Mucosa of descending colon (tissue), 3 donors: ENCODE data around the gene ATP5F1E. TPM values are rescaled to one million over a fixed set of nuclear protein-coding genes. Genes with fewer than 3 reads are reported as not detected.
A peak's percentile ranks its signal among the peaks of the same experiment; 100 is the strongest.

Experiments
- ATAC-seq: fragments of 200-7000 bp; cut with Tn5 transposase; one replicate; pipeline ENCODE4 v1.9.1; 2020; ENCODE audit warnings: mild to moderate bottlenecking, moderate library complexity
- DNase-seq, 3 donors: peaks; one replicate each; pipeline ENCODE4 v3.0.0-alpha.2; 2020
- H3K36me3 ChIP-seq: fragments of 200-600 bp; one replicate; pipeline ENCODE4 v1.8.0; 2021; ENCODE audit warnings: low read depth, mild to moderate bottlenecking
- H3K4me1 ChIP-seq: fragments of 200-600 bp; one replicate; pipeline ENCODE4 v1.8.0; 2021; ENCODE audit warnings: low read depth, mild to moderate bottlenecking
- H3K4me3 ChIP-seq: fragments of 200-600 bp; one replicate; pipeline ENCODE4 v1.8.0; 2021; ENCODE audit warnings: mild to moderate bottlenecking
- H3K9me3 ChIP-seq: fragments of 200-600 bp; one replicate; pipeline ENCODE4 v1.8.0; 2021; ENCODE audit warnings: mild to moderate bottlenecking
- intact Hi-C, 2 donors: fragments of 100-400 bp; cut with DNase I in 1 of 2; cut with micrococcal nuclease in 1 of 2; formaldehyde crosslinking; loops; one replicate each; pipeline versions ENCODE4 v1.11.0 to v1.11.1; 2022; cut with DNase I, micrococcal nuclease
- total RNA-seq, 3 donors: library from RNA; stranded (reverse); fragmentation: NEBNext Ultra II Directional in 2 of 3; extraction: Animal tissue kit (Norgen Biotek cat#: 25700) in 2 of 3; gene quantifications; one replicate each; pipeline versions ENCODE4 v1.2.1 to v1.2.4, GENCODE V29; 2021 to 2023
- TF ChIP-seq, protein P1 (sequence below): fragments of 200-600 bp; IDR thresholded peaks from one replicate; pipeline ENCODE4 v1.8.0; 2022; ENCODE audit warnings: antibody characterized with exemption, mild to moderate bottlenecking
- donor health status: DM: no; HTN: no; CAD: no; lungs with moderate emphysema.
- donor health status: DM: no; HTN: no; CAD: no.
- donor health status: DM: no; HTN: yes; CAD: no.

ATP5F1E gene
- total RNA-seq, 3 donors from 2014 or later = 65.4 to 76.1 (median 71.3) TPM

DNA sequence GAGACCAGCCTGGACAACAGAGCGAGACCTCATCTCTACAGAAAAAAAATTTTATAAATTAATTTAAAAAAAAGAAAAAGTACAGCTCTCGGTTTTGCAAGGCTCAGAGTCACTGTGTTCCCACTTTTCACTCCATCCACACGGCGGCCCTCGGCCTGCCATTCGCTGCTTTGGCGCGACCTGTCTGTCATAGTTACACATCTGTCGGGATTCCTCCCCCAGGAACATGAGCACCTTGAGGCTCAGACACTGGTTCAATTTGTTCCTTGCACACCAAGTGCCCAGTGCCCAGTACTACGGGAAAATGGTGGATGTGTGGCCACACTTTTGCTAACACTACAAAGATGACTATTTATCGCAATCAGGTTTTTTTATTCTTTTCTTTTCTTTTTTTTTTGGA is 33.5 kb downstream of the ATP5F1E start:
- H3K4me1 ChIP-seq = peaks cover 6% of the 10 kb centered on the region
- H3K4me3 ChIP-seq = no peak overlapping the region
- TF ChIP-seq, protein P1, sequence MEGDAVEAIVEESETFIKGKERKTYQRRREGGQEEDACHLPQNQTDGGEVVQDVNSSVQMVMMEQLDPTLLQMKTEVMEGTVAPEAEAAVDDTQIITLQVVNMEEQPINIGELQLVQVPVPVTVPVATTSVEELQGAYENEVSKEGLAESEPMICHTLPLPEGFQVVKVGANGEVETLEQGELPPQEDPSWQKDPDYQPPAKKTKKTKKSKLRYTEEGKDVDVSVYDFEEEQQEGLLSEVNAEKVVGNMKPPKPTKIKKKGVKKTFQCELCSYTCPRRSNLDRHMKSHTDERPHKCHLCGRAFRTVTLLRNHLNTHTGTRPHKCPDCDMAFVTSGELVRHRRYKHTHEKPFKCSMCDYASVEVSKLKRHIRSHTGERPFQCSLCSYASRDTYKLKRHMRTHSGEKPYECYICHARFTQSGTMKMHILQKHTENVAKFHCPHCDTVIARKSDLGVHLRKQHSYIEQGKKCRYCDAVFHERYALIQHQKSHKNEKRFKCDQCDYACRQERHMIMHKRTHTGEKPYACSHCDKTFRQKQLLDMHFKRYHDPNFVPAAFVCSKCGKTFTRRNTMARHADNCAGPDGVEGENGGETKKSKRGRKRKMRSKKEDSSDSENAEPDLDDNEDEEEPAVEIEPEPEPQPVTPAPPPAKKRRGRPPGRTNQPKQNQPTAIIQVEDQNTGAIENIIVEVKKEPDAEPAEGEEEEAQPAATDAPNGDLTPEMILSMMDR = no peak
- DNase-seq (no peak), ATAC-seq (no peak)
- intact Hi-C loops = no loop called here
- H3K9me3 ChIP-seq = no peaks in the 10 kb centered on the region
- H3K36me3 ChIP-seq = peaks cover 10% of the 10 kb centered on the region

DNA sequence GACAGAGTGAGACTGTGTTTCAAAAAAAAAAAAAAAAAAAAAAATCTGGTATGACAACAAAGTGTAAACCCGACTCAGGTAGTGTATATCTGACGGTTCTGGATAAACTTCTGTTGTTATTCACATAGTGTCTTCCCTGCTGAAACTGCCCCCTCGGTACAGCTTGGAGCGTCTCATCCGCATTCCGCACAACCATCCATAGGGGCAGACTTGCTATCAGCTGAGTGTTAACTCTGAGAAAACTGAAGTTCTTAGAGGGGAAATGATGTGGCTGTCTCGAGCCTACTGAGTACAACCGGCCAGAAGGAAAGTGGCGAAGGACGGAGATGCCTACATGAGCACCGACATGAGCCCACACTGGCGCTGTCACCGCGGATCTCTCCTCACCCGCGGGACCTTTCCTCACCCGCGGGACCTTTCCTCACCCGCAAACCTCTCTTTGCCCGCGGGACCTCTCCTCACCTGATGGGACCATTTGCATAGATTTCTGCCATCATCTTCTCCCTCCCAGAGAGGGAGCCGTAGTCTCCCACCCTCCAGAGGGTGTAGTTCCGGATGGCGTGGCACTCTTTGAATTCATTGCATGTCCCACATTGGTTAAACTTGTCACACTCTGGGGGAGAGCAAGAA is 34.9 kb downstream of the ATP5F1E start:
- TF ChIP-seq, protein P1 = no peak
- Histone ChIP-seq H3K9me3 (no peaks in the 10 kb centered on the region), H3K4me3 (no peak overlapping the region), H3K4me1 (no peaks in the 10 kb centered on the region), H3K36me3 (peaks cover 10% of the 10 kb centered on the region)
- no peak for ATAC-seq
- intact Hi-C loops = no loop called here
- no peak for DNase-seq

DNA sequence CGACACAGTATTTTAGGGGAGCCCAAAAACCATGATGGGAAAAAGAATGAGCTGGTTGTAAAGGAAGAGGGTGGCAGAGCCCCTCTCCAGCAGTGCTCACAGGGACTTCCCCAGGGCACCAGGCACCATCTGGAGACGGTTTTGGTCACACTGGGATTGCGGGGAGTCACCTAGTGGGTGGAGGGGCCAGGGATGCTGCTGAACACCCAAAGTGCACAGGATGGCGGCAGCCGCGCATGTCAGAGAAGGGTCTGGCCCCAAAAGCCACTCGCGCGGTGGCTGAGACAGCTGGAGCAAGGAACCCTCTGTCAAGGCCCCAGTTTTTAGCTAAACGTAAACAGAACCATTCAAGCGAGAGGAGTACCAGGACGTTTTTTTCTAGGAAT is 35.9 kb downstream of the ATP5F1E start:
- Histone ChIP-seq H3K9me3 (no peaks in the 10 kb centered on the region), H3K4me1 (no peaks in the 10 kb centered on the region), H3K36me3 (peaks cover 10% of the 10 kb centered on the region), H3K4me3 (no peak overlapping the region)
- ATAC-seq (no peak), DNase-seq (no peak)
- TF ChIP-seq, protein P1 = no peak
- intact Hi-C loops = no loop called here

DNA sequence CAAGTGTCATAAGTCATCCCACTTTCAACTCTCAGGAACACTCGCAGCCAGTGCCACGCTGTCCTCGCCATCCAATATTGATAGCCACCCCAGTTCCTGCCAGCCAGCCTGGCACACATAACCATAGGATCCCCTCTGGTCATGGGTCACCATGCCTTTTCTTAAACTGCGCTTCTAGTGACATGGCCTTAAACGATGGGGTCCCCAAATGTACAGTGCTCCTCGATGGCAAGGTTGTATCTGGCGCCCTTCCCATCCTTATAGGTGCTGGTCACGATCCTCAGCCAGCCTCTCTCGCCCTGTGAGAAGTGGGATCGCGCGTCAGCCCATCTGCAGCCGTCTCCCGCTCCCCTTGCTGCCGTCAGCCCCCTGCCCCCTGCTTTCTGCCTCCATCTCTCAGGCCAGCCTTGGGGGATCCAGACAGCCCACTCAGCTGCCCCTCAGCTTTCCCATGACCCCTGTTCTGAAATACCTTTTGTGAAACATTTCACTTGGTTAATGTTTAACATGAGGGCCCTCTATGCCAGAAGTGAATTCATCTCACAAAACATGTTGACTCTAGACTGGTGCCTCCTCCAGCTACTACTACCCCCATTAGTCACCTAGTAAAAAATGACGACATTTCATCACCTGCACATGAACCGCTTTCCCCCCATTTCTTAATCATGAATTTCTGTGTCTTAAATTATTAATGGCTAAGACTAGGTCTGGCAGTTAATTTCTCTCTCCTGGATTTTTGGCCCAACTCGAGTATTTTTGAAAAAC is 36.5 kb downstream of the ATP5F1E start:
- intact Hi-C loops = no loop called here

DNA sequence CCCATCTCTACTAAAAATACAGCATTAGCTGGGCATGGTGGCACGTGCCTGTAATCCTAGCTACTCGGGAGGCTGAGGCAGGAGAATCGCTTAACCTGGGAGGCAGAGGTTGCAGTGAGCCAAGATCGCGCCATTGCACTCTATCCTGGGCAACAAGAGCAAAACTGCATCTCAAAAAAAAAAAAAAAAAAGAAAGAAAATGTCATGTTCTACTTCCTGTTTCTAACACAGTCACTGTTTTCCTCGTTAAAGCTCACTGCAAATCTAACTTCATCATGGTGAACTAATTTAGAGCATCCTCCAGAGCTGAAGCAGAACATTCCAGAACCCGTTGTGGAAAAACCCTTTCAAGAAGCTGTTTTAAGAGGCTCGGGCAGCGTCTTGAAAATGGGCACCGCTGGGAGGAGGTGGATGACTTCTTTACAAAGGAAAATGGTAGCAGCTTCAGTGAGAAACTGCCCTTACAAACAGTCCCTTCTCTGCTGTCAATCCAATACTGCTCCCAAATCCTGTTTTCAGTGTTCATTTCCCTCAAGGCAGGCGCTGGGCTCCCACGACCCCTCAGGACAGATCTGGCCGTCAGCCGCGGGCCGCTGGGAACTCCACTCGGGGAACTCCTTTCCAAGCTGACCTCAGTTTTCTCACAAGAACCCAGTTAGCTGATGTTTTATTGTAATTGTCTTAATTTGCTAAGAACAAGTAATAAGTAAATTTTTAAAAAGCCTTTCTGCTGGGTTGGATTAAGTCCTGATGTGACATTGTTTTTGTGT is 37.6 kb downstream of the ATP5F1E start:
- H3K36me3 ChIP-seq = peaks cover 15% of the 10 kb centered on the region
- intact Hi-C loops = no loop called here
- H3K4me1 ChIP-seq = no peaks in the 10 kb centered on the region
- no peak for ATAC-seq
- TF ChIP-seq, protein P1 = no peak
- peak in 1 of 3 donors; percentile 31 for DNase-seq
- H3K9me3 ChIP-seq = no peaks in the 10 kb centered on the region
- no peak overlapping the region for H3K4me3 ChIP-seq

More for the DNA sequence above, 36.5 kb downstream of the ATP5F1E start:
- no peaks in the 10 kb centered on the region for H3K9me3 ChIP-seq
- DNase-seq = peak in 1 of 3 donors; percentile 19
- TF ChIP-seq, protein P1 = no peak
- peaks cover 12% of the 10 kb centered on the region for H3K36me3 ChIP-seq
- no peaks in the 10 kb centered on the region for H3K4me1 ChIP-seq
- ATAC-seq = no peak
- H3K4me3 ChIP-seq = no peak overlapping the region
